OCI-LY7 (cell line): Measurements from ENCODE around the gene PADI4. TPM values are rescaled to one million over a fixed set of nuclear protein-coding genes. Genes with fewer than 3 reads are reported as not detected.

ENCODE experiments used
- BruUV-seq: library from RNA; stranded (reverse); fragments of 400-500 nt; replicated peaks from 2 replicates; lab custom pipeline; 2021; lab: Mats Ljungman, UMichigan
- CTCF ChIA-PET: fragments of 300-600 bp; sonication (Branson Sonifier 250); formaldehyde crosslinking; loops from one replicate; lab custom pipeline; 2022; ENCODE audit warnings: antibody characterized with exemption; ENCODE audit not compliant: unreplicated experiment; lab: Charles Lee
- POLR2A ChIA-PET: fragments of 300-600 bp; sonication (Branson Sonifier 250); formaldehyde crosslinking; loops from one replicate; lab custom pipeline; 2022; ENCODE audit warnings: antibody characterized with exemption; lab: Charles Lee
- DNase-seq: peaks from one replicate; pipeline ENCODE4 v3.0.0-alpha.2; 2015; ENCODE audit warnings: low spot score
- H2AFZ ChIP-seq: fragments of 200-600 bp; sonication (generic), shearing (Covaris generic); 2 replicates; pipeline ENCODE4 v1.6.1; 2014; ENCODE audit warnings: mild to moderate bottlenecking, antibody characterized with exemption, low read length, moderate library complexity
- H3K27ac ChIP-seq: fragments of 200-600 bp; sonication (generic); 2 replicates; pipeline ENCODE4 v1.5.1; 2014; ENCODE audit warnings: mixed run types, low read depth, mild to moderate bottlenecking, moderate library complexity, low read length, inconsistent platforms; ENCODE audit not compliant: poor library complexity, severe bottlenecking
- H3K36me3 ChIP-seq: fragments of 200-600 bp; sonication (generic); 2 replicates; pipeline ENCODE4 v1.6.1; 2014; ENCODE audit warnings: mild to moderate bottlenecking, antibody characterized with exemption, low read length, moderate library complexity, mixed read lengths; ENCODE audit not compliant: insufficient read depth
- H3K4me1 ChIP-seq: fragments of 200-600 bp; sonication (generic); 2 replicates; pipeline ENCODE4 v1.5.1; 2014; ENCODE audit warnings: mild to moderate bottlenecking, low read length; ENCODE audit not compliant: insufficient read depth, poor library complexity, severe bottlenecking
- H3K4me2 ChIP-seq: fragments of 200-600 bp; sonication (generic); 2 replicates; pipeline ENCODE4 v1.6.1; 2014; ENCODE audit warnings: mild to moderate bottlenecking, low read length
- H3K4me3 ChIP-seq: fragments of 200-600 bp; sonication (generic); 2 replicates; pipeline ENCODE4 v1.5.1; 2014; ENCODE audit warnings: mild to moderate bottlenecking, low read depth, low read length; ENCODE audit not compliant: poor library complexity, severe bottlenecking
- H3K79me2 ChIP-seq: fragments of 200-600 bp; sonication (generic); 2 replicates; pipeline ENCODE4 v1.6.1; 2016; ENCODE audit warnings: low read depth, mild to moderate bottlenecking, low read length, moderate library complexity, mixed read lengths; ENCODE audit not compliant: insufficient read depth
- H3K9me2 ChIP-seq: fragments of 200-600 bp; sonication (generic); 2 replicates; pipeline ENCODE4 v1.6.1; 2016; ENCODE audit warnings: mild to moderate bottlenecking, low read length, mixed read lengths; ENCODE audit not compliant: insufficient read depth
- H3K9me3 ChIP-seq: fragments of 200-600 bp; sonication (generic); 2 replicates; pipeline ENCODE4 v1.6.1; 2014; ENCODE audit warnings: mild to moderate bottlenecking, mixed run types, low read length, mixed read lengths
- H4K20me1 ChIP-seq: fragments of 200-600 bp; sonication (generic); 2 replicates; pipeline ENCODE4 v1.6.1; 2014; ENCODE audit warnings: mild to moderate bottlenecking, antibody characterized with exemption, low read length, moderate library complexity, mixed read lengths; ENCODE audit not compliant: insufficient read depth
- CTCF ChIP-seq: fragments of 200-600 bp; sonication (generic); conservative IDR thresholded peaks from 2 replicates; pipeline ENCODE4 v1.5.1; 2014; ENCODE audit warnings: mild to moderate bottlenecking, antibody characterized with exemption, low read length, moderate library complexity, mixed read lengths
- EZH2phosphoT487 ChIP-seq: fragments of 200-600 bp; sonication (generic); IDR thresholded peaks from 2 replicates; pipeline ENCODE4 v1.6.1; 2018; ENCODE audit warnings: low read depth, borderline replicate concordance, mild to moderate bottlenecking, mixed run types, antibody characterized with exemption, low read length, moderate library complexity, mixed read lengths
- intact Hi-C: fragments of 100-400 bp; cut with micrococcal nuclease; formaldehyde crosslinking; loops from one replicate; pipeline ENCODE4 v1.10.0; 2022; ENCODE audit not compliant: unreplicated experiment
- total RNA-seq, 2 experiments: library from RNA; depleted of rRNA in 1 of 2; stranded (reverse); fragments of >200 nt in 1 of 2; shearing (Covaris generic) in 1 of 2; gene quantifications; 2 replicates each; pipeline ENCODE4 v1.2.3, GENCODE V29; 2014 to 2022

PADI4 gene
- total RNA-seq, 2 experiments from 2014 or later = 0.19 TPM; not detected in 1

DNA sequence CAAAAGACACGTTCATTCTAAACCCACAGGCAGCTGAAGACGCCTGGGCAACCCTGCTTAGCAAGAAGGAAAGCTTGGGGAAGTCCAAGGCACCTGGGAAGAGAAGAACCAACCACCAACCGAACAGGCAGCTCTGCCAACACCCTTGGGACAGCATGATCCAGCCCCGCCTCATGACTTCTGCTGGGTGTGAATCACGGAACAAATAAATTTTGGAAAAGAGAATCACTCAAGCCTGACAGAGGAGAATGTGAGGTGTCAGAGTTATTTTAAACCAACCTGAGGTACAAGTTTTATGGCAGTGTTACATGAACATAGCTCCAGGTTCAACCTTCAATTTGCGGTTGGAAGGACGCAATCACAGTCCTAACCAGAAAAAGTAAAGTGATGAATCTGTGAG is 10.0 kb upstream of the PADI4 start:
- no peak overlapping the region for H3K27ac ChIP-seq
- no peak overlapping the region for H3K4me3 ChIP-seq
- no peaks in the 10 kb centered on the region for H3K36me3 ChIP-seq
- no peak overlapping the region for H2AFZ ChIP-seq
- BruUV-seq = no TSS peak
- TF ChIP-seq EZH2phosphoT487 (no peak), CTCF (no peak)
- H3K4me1 ChIP-seq = no peaks in the 10 kb centered on the region
- no peaks in the 10 kb centered on the region for H3K9me3 ChIP-seq
- H3K4me2 ChIP-seq = no peak overlapping the region
- H3K79me2 ChIP-seq = no peaks in the 10 kb centered on the region
- H4K20me1 ChIP-seq = no peaks in the 10 kb centered on the region
- POLR2A ChIA-PET = no interaction called here
- CTCF ChIA-PET = no interaction called here
- H3K9me2 ChIP-seq = no peaks in the 10 kb centered on the region
- intact Hi-C loops = no loop called here
- DNase-seq = no peak

- POLR2A ChIA-PET = no interaction called here
- H3K36me3 ChIP-seq = no peaks in the 10 kb centered on the region
- H3K4me1 ChIP-seq = no peaks in the 10 kb centered on the region
- no peak overlapping the region for H3K27ac ChIP-seq
- no peak overlapping the region for H3K4me2 ChIP-seq
- CTCF ChIA-PET = no interaction called here
- no peak overlapping the region for H3K4me3 ChIP-seq
- no peak for DNase-seq
- BruUV-seq = no TSS peak
- H3K9me2 ChIP-seq = no peaks in the 10 kb centered on the region
- H4K20me1 ChIP-seq = no peaks in the 10 kb centered on the region
- no peaks in the 10 kb centered on the region for H3K9me3 ChIP-seq
- no peak overlapping the region for H2AFZ ChIP-seq
- H3K79me2 ChIP-seq = no peaks in the 10 kb centered on the region
- TF ChIP-seq EZH2phosphoT487 = no peak
- TF ChIP-seq CTCF = no peak
- intact Hi-C loops = no loop called here
Measured at GRCh38 chr1:17301767-17302166, 6.2 kb upstream of the PADI4 start.

DNA sequence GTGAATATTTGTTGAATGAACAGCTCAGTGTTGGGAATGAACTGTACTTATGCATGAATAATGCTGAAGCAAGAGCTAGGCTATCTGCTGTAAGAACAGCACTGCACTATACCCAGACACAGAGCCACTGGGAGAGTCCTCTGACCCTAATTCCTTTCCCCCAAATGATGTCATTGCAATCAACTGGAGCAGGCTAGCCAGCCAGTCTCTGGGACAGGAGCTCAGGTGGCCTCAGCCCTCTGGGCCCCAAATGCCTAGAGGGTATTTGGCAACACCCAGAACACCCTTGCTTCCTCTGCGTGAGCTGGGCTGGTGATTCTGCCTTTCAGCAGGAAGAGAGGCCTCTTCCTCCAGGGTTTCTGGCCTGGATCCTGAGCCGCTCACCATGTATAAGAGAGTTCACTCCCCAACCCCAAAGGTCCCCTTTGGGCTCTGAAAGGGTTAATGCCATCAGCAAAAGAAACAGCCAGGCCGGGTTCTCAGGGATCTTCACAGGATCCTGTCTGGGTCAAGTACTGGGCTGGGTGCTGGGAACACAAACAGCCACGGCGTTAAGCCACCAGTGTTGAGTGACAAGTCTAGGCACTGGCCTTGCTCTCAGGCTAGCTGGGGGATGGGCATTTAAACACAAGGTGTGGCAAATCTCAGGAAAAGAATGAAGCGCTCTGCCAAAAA is 3.7 kb upstream of the PADI4 start:
- Histone ChIP-seq H3K79me2 (no peaks in the 10 kb centered on the region), H3K4me1 (no peaks in the 10 kb centered on the region), H2AFZ (no peak overlapping the region), H3K36me3 (no peaks in the 10 kb centered on the region), H4K20me1 (no peaks in the 10 kb centered on the region), H3K4me2 (no peak overlapping the region), H3K27ac (no peak overlapping the region), H3K4me3 (no peak overlapping the region), H3K9me3 (no peaks in the 10 kb centered on the region), H3K9me2 (no peaks in the 10 kb centered on the region)
- ChIA-PET POLR2A (interaction anchor here (0.6 to 0.9 kb wide), 2 partner anchors 9 kb away, joined by 3 to 4 read pairs; no protein-coding TSS in a partner anchor), CTCF (no interaction called here)
- intact Hi-C loops = no loop called here
- no peak for DNase-seq
- no TSS peak for BruUV-seq
- TF ChIP-seq EZH2phosphoT487 (no peak), CTCF (no peak)
